ENCODE data around the gene MRGPRE.

- TF ChIP-seq CTCF (IDR thresholded peaks at IDR 0.05) (no peak), POLR2AphosphoS5 (IDR thresholded peaks at IDR 0.05) (no peak)
These were observed 54.3 kb downstream of the MRGPRE start for GRCh38 chr11:3177931-3178330.

Data from breast epithelium (tissue), 3 donors.